Measurements from ENCODE around the gene ARAP3. TPM values are rescaled to one million over a fixed set of nuclear protein-coding genes. Genes with fewer than 3 reads are reported as not detected.

Gene ARAP3
- total and polyA plus RNA-seq, 9 of the 15 experiments (the other 6 are each of a cell fraction or from before 2014, with no cell fraction given): 0.83 to 25.7 (median 6.4) TPM

GRCh38 chr5:141641634-141642267 is 40.3 kb downstream of the ARAP3 start:
- Histone ChIP-seq H3K27ac (ENCODE audit: extremely low read depth, low read depth, low read length) (peak overlapping the region; percentile 38), H3K9me1 (ENCODE audit: control insufficient read depth, insufficient read depth, low read length) (peaks cover 9% of the 10 kb centered on the region), H2AFZ (ENCODE audit: low read depth, low read length) (no peak overlapping the region), H4K20me1 (replicated peaks; ENCODE audit: control insufficient read depth, insufficient read depth, low read length) (peaks cover 4% of the 10 kb centered on the region; the same call in 1 of the 2 replicates), H3K4me1 (replicated peaks in 1 of 2; ENCODE audit: control insufficient read depth in 2 of 2, insufficient read depth in 2 of 2, low read length in 2 of 2) (peaks cover 20 to 42% of the 10 kb centered on the region in 2 experiments), H3K9ac (ENCODE audit: insufficient read depth in 1 of 2, low read depth in 2 of 2, low read length in 2 of 2) (no peak overlapping the region), H3K4me2 (ENCODE audit: insufficient read depth, low read length) (no peak overlapping the region), H3K4me3 (no peak overlapping the region), H3K9me3 (replicated peaks; ENCODE audit: control insufficient read depth, insufficient read depth, low read depth, low read length) (no peaks in the 10 kb centered on the region), H3K27me3 (ENCODE audit: control insufficient read depth in 2 of 2, insufficient read depth in 2 of 2, low read length in 2 of 2) (no peaks in the 10 kb centered on the region), H3K36me3 (ENCODE audit: control insufficient read depth, insufficient read depth, low read length) (peaks cover 64% of the 10 kb centered on the region; the same call in 2 of the 3 replicates), H3K79me2 (ENCODE audit: control insufficient read depth, insufficient read depth, low read length) (peaks cover 21% of the 10 kb centered on the region; the same call in 2 of the 3 replicates)
- no TSS peak for BruUV-seq (replicated peaks)
- ATAC-seq: peak; percentile 52
- in situ Hi-C loops (cut with MboI): no loop called here
- intact Hi-C loops (cut with micrococcal nuclease): no loop called here
- CTCF ChIA-PET (ENCODE audit: low intra/inter-chr PET ratio): interaction anchor here (1.9 kb wide), 1 partner anchor 50 kb away, joined by 5 read pairs; no protein-coding TSS in a partner anchor
- WGBS (ENCODE audit: insufficient coverage, low coverage, missing lambda C conversion rate): 56% methylated on average over 2 of the region's 2 CpGs
- FAIRE-seq: peak; percentile 82
- peak; percentile 56 to 79 (median 68) for DNase-seq (ENCODE audit: extremely low read depth in 1 of 4, low spot score in 3 of 4)
- POLR2A ChIA-PET: interaction anchor here (1.9 kb wide), 1 partner anchor 10 kb away, joined by 7 read pairs; the partner anchor contains the start of gene FCHSD1
- TF ChIP-seq CREBBP (IDR thresholded peaks at IDR 0.05; ENCODE audit: low read depth, low read length) (no peak), ZNF165 (CRISPR knock-in tag; IDR thresholded peaks at IDR 0.05; ENCODE audit: borderline replicate concordance) (no peak), RUNX1 (IDR thresholded peaks at IDR 0.05; ENCODE audit: low read depth) (no peak), ATF3 (IDR thresholded peaks at IDR 0.05) (0 out of 2 replicates have a peak, but pooled peaks have one; percentile 17), ATF3 (CRISPR knock-in tag; conservative IDR thresholded peaks at IDR 0.05) (no peak), HES1 (IDR thresholded peaks at IDR 0.05; ENCODE audit: low read depth) (no peak), CCNT2 (IDR thresholded peaks at IDR 0.05; ENCODE audit: borderline replicate concordance, extremely low read depth, insufficient read length, low read depth, low read length) (no peak), ZNF583 (CRISPR knock-in tag; IDR thresholded peaks at IDR 0.05) (no peak), SPI1 (IDR thresholded peaks at IDR 0.05; ENCODE audit: borderline replicate concordance, low read depth, low read length) (no peak), MLLT1 (IDR thresholded peaks at IDR 0.05) (no peak), HDGF (IDR thresholded peaks at IDR 0.05) (no peak), GATAD2B (IDR thresholded peaks at IDR 0.05; ENCODE audit: borderline replicate concordance) (no peak), XRCC3 (IDR thresholded peaks at IDR 0.05) (no peak), ZFP36 (IDR thresholded peaks at IDR 0.05; ENCODE audit: low read depth, low read length, partially characterized antibody) (no peak), KLF13 (tag; IDR thresholded peaks at IDR 0.05; ENCODE audit: borderline replicate concordance, low read depth) (no peak), CEBPZ (IDR thresholded peaks at IDR 0.05; ENCODE audit: borderline replicate concordance, low read depth, low read length) (no peak)

Data from K562 (cell line).